Effector CD8-positive, alpha-beta T cell (primary cell): ENCODE results near the gene TCEANC2.
"Not testable (repeated sequence)": the region's sequence is repeated elsewhere in the genome, so short reads cannot be mapped to it uniquely, and the experiment has no call there.

Experiments used
- DNase-seq: peaks from one replicate; lab custom pipeline; 2025; lab: John Stamatoyannopoulos, UW

The TCEANC2 gene

DNA sequence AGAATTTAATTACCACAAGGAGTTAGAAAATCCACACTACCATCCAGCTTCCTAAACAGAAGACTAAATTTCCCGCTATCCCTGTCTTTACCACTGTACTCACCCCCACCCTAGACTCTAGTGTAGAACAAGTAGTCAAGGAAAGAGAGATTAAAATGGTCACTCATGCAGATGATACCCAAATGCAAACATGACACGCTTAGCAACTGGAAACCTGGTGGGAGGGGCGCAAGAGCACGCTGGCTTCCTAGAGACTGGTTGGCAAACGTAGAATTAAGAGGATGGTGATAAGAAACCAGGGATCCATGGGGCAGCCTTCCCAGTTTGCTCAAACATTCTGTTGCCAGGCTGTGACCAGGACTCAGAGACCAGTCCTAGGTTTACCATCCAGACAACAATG, 25.6 kb upstream of the TCEANC2 start:
- DNase-seq, result no peak

DNA sequence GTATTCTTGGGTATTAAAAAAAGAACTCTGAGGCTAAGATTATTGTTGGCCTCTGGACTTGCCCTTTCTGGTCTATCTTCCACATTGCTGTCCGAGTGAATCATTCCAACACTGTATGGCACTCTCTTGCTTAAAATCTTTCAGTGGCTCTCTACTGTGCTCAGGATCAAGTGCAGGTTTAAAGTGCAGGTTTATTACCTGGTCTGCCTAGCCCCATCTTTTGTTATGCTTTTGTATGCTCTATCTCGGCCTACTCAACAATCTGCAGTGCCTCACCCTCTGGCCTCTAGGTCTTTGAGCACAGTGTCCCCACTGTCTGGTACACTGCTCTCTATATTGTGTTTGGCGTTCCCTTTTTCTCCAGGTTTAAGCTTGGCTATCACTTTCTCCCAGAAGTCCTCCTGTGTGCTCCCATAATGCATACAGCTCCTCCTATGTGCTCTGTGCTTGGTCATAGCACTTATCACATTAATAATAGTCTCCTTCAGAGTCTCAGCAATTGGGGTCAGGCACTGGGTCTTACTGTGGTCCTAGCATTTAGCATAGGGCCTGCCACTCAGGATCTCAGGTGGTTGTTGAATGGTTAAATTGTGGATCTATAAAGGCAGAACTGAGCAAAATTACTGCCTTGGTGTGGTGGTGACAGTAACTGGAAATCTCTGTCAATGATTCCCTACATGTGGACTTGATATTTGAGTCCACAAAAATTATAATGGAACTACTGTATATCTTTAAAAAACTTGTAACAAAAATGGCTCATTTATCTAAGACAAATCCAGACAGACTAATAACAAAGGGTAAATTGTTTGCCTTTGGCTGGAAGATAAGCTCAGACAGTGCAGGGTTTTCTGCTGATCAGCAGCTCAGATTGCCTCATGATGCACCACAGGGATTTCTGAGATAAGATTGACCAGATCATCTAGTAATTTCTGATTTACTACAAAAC, 24.8 kb upstream of the TCEANC2 start:
- DNase-seq, result no peak

DNA sequence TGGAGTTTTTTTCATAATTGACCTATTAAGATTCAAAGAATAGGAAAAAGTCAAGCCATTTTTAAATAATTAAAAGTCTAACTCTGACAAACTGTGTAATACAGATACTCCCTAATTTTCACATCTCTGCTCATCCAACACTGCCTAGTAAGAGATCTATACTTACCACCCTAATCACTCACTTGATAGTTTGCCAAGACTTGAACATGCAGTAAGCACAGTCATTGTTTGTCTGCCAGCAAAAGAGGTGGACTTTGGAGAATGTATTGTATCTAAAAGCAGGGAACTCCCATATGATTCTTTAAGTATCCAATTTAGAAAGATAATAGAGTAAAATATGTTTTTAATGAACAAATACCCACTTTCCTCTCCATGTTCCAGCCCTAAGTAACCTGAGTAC, 15.9 kb upstream of the TCEANC2 start:
- no peak for DNase-seq

DNA sequence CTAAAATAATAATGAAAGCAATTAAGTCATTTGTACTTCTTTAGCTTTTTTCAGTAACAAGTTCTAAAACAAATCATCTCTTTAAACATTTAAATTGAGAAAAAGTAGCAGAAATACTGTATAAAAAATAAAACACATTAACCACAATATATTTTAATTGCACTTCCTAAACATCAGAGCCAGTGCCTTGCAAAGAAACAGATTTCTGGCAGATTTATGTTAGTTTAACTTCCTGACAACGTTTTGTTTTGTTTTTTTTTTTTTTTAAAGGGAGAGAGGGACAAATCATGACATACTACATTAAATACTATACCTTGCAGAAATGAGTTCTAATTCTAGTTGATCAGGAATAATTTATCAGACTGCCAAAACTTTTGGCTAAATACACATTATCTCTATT, 11.6 kb upstream of the TCEANC2 start:
- no peak for DNase-seq

DNA sequence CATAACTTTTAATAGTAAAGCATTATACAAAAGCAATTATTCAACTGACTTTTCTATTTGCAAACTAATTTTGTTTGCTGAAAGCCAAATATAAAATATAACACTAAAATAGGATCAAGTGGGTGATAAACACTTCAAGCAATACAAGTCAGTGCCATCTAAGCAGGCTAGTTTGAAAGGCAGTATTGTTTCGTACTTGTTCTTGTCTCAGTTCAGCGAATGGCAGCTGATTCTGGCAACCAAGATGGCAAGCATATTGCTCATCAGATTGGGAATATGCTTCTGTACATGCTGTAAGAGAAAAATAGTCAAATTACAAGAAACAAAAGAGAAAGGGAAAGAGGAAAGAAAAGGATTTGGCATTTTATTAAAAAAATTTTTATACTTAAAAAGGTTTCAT, 7.9 kb upstream of the TCEANC2 start:
- no peak for DNase-seq

DNA sequence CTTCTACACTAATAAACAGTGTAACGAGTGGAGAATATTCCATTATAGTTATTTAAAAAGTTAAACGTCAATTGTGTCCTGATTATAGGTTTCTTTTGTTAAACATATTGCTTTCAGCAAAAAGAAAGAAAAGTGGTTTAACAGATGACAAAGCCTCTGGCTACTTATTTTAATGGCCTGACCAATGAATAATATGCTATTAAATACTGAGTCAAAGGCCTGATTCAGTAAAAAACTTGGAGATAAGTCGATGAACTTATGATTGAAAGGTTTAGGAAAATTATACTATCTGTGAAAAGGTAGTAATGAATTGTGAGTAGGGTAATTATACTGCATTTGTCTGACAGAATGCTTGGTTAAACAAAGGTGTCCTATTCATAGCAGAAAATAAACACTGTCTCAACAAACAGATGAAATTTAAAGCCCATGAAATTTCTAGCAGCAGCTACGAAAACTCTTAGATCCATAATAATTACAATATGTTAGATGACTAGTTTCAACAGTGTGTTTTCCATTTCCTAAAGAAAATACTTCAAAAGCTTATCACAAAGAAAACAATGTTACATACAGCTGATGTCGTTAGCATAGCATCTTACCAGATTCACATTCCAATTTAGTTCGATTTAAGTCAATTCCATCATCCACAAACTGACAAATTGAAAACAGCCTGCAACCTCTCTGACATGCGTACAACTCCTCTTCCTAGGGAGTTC, 6.6 kb upstream of the TCEANC2 start:
- no peak for DNase-seq

DNA sequence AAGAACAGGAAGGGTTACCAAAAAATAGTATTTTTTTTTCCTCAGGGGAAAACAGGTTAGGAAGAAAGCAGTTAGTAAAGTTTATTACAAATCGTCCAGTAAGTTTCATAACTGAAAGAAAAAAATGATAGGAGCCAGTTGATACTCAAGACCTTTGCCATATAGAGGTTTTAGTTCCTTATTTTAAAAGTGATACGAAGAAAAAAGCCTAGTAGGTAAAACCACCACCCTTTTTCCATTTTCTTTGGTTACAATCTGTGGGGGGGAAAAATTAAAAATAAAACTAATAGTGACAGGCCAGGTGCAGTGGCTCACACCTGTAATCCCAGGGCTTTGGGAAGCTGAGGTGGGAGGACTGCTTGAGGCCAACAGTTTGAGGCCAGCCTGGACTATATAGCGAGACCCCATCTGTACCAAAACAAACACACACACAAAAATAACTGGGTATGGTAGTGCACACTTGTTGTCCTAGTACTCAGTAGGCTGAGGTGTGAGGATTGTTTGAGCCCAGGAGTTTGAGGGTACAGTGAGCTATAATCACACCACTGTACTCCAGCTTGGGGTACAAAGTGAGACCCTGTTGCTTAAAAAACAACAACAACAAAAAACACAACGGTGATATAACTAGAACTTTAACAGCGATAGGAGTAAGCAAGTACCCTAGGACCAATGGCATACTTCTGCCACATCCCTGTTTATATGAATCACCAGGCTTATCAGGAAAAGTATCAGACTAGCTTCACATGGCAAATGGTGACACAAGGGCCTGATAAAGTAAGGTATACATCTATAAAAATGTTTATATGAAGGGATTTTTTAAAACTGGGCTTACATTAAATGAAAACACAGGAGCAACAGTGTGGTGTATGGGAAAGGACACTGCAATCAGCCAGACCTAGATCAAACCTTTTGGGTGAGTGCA, 5.8 kb upstream of the TCEANC2 start:
- no peak for DNase-seq

DNA sequence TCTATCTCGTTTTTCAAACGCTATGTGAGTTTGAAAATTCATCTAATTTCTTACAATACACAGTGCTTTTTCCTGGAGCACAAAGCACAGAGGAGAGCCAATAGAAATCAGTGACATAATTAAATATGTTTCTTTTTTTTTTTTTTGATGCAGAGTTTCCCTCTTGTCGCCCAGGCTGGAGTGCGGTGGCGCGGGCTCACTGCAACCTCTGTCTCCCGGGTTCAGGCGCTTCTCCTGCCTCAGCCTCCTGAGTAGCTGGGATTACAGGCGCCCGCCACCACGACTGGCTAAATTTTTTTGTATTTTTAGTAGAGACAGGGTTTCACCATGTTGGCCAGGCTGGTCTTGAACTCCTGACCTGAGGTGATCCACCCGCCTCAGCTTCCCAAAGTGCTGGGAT, 3.0 kb upstream of the TCEANC2 start:
- not testable (repeated sequence) for DNase-seq

DNA sequence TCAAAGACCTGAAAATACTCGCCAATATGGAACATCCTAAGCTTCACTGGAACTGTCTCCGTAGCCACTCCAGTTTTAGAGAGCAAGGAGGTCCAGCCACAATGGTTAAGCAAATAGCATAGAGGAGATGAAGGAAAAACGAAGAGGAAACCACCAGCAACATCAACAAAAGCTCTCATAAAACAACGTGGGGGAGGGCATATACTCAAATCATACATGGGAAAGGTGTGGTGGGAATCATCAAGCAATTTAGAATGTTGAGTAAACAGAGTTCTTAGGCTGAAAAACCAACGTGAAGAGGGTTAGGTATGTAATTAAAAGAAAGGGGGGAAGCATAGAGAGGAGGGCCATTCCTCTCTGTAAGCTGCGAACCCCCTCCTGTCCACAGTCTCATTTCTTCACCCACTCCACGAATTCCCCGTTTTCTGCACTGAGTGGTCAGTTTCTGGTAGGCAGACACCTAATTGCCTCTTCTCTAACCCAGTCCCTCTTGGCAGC, 1.4 kb upstream of the TCEANC2 start:
- DNase-seq, result no peak

DNA sequence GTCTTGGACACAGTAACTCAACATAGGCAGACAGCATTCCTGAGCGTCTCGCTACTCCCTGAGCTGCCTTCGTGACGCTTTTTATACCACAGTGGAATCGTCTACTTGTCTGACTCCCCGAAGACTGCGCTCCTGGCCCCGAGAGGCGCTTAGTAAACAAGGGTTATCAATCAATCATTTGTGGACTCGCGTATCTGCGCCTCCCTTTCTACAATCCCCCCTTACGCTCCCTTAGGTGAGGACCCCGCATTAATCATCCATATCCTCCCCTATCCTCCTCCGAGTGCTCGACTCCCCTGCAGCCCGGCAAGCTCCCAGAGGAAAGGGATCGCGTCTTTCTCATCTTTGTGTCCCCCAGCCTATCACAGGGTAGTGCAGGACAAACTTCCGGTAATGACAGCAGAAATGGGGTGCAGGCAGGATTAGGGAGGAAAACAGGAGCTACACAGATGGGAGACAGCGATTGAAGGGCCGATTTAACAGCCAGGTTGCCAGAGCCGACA, 926 bp upstream of the TCEANC2 start:
- peak; percentile 26 for DNase-seq

DNA sequence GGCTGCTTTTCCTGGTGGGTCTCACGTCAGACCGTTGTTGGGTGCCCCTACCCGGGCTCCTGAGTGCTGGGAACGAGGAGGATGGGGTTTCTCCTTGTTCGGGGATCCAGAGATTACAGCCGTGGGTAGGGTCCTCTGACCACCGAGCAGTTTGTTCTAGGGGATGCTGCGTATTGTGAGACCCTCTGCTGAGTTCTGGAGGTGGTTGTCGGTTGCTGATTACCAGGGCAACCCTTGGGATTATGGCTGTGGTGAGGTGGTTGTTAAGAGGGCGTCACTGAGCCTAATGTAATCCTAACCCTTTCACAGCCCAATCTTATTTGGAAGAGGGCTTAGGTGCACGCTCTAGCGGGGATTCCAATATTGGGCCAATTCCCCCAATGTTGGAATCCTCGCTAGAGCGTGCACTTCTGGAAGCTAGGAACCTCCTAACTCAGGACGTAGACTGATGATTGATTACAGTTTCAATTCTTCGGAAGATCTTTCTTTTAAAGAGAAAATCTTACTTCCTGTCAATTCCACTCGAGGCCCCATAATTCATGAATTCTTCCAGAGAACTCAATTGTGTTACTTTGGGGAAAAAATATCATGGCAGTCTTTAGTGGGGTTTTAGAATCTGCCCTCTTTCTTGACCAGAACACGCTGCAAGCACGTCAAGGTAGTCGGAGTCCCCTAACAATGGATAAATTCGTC, 483 bp downstream of the TCEANC2 start:
- DNase-seq, result no peak

DNA sequence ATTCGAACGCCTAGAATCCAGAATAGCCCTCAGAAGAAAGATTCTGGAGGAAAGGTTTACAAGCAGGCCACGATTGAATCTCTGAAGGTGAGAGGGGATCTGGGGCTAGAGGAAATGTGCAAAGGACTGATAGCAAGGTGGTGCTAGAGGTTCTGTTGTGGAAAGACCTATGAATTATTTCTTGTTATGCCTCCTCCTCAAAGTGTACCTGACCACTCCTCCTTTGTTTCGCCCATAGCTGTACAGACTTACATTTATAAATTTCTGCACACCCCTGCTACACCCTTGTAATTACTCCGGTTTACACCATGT, 986 bp downstream of the TCEANC2 start:
- no peak for DNase-seq

DNA sequence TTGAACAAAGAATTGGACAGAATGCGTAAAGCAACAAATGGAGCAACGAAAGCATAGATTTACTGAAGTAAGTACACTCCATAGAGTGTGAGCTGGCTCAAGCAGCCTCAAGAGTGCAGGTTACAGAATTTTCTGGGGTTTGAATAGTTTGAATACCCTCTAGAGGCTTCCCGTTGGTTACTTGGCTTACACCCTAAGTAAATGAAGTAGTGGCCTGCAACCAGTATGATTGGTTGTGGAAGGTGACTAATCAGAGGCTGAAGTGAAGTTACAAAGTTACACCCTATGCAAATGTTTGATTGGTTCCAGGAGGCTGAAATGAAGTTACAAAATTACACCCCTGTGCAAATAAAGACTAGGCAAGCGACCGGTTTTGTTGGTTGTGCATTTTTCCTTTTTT, 10.9 kb downstream of the TCEANC2 start:
- DNase-seq, result no peak

DNA sequence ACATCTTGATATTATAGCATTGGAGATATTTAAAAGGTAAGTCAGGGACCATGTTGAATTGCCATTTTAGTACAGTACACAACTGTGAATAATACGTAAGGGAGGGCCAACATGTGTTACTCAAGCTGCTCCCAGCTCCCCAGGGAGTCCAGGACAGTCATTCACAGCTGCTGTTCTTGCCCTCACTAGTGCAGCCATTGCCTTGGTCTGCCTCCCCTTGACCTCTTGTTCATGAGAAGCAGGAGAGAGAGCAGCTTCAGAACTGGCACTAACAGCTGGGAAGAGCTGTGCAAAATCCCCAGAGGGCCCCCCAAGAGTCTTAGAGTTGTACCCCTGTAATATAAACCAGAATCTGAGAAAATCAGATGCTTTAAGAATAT, 16.4 kb downstream of the TCEANC2 start:
- DNase-seq, result no peak

DNA sequence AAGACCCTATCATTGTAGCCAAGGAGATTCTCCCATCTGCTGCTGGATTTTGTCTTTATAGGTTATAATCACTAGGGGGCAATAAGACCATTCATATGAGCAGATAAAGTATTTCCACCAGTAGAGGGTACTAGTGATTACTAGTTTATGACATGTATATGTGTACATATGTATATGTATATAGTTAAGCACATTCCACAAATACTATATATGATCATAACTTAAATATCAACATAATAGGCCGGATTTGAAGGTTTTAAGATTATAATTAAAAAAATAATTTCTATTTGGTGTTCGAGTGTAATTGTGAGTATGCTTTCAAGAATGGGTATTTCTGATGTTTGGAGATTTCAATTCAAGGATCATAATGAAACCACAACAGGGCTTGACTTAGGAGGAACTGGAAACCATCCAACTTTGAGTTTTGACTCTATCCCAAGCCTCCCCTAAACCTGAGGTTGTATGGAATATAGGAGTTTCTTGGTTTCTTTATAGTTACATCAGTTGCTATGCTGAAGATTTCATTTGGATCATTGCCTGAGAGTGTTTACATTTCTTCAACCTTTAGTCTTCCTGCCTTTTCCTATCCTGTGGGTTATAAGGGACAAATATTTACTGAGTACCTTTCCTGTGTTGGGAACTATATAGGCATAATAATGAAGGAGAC, 16.9 kb downstream of the TCEANC2 start:
- no peak for DNase-seq

DNA sequence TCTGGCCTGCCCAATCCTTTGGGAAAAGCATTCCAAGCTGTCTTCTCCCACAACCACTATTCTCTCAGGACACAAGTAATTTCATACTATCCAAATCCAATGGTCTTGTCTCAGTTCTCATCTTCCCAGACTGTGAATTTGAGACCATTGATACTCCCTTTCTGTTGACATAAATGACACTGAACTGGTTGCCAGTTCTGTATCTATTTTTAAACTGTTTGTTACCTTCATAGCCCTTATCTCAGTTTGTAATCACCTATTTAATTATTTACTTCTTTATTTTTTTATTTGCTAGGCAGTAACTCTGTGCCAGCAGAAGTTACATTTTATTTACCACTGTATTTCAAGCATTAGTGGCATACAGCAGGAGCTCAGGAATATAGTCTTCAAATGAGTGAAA, 24.0 kb downstream of the TCEANC2 start:
- DNase-seq, result no peak

DNA sequence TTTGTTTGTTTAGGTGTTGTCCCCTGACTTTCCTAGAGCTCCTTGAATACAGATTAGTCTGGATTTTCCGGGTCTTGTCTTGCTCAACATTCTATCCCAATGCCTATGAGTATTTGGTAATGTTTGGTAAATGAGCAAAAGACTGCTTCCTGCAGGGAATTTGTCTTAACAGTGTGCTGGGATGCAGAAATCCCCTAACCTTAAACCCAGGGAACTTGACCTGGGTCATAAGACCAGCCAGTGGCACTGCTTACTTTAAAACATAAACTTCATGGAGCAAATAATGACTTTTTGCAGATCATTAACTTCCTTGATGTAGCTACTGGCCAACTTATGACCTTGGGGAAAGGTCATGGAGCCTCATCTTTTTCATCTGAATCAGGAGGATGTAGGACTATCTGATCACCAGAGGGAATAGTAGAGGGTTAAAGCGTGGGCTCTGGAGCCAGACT, 27.2 kb downstream of the TCEANC2 start:
- DNase-seq, result no peak

DNA sequence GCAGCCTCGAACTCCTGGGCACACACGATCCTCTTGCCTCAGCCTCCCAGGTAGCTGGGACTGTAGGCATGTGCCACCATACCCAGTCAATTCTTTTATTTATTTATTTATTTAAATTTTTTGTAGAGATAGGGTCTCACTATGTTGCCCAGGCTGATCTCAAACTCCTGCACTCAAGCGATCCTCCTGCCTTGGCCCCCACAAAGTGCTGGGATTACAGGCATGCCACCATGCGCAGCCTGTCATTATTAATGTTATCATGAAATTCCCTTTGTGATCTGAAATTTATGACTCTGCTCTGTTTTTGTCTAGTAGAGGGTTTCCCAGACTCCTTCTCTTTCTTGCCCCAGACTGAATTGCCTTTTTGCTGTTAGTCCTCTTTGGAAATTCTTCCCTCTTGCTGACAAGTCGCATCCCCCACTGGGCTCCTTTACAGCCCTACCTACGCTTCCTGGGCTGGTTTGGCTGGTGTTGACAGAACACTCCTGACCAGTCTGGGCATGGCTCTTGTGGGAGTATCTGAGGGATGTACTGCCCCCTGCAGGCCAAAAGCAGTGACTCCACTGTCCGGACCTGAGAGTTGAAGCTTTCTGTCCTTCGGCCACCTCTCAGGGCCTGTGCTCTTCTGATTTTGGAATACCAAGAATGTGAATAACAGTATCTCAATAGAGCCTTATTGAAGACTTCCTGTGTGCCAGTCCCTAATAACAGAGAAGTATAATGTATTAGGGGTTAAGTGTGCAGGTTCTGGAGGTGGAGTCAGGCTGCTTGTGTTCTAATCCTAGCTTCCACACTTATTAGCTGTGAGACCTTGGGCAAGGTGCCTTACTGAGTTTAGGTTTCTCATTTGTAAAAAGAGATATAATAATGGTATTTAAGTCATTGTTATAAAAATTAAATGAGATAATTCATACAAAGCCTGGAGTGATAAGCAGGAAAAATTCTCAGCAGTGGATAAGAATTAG, 28.2 kb downstream of the TCEANC2 start:
- DNase-seq, result peak; percentile 29

DNA sequence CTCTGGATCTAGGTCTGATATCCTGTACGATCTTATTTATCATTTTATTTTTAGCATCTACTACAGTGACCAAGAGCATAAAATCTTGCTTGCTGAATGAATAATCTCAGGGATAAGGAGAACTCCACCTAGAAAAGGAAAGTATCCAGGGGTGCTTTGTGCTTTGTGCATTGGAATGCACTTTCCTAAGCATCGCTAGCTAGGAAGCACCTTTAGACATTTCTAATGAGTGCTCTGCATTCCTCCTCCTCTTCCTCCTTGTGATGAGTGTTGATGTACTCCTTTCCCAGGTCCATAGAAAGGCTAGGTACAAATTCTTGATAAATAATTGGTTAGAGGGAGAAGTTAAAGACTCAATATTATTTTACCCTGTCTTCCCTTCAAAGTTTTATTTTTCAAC, 31.4 kb downstream of the TCEANC2 start:
- DNase-seq, result no peak

DNA sequence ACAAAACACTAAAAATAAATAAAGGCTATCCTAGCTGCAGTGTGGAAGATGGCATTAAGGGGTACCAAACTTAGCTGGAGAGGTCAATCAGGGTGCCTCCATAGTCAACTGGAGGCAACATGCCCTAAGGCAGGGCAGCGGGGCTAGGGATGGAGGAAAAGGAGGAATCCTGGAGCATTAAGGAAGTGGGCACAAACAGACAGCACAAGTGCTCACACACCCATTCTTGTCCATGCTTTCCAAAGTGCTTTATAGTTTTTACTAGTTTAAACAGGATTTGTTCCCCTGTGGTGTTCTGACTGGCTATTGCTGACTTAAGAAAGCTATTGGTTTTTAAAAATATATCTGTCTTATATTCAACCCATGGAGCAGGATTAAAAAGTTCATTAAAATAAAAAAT, 33.3 kb downstream of the TCEANC2 start:
- no peak for DNase-seq
